ENCODE measurements around the gene CCDC33. TPM values are rescaled to one million over a fixed set of nuclear protein-coding genes. Genes with fewer than 3 reads are reported as not detected.

Gene CCDC33
- total RNA-seq, 1 experiment from 2014 or later, result 2.7 TPM

DNA sequence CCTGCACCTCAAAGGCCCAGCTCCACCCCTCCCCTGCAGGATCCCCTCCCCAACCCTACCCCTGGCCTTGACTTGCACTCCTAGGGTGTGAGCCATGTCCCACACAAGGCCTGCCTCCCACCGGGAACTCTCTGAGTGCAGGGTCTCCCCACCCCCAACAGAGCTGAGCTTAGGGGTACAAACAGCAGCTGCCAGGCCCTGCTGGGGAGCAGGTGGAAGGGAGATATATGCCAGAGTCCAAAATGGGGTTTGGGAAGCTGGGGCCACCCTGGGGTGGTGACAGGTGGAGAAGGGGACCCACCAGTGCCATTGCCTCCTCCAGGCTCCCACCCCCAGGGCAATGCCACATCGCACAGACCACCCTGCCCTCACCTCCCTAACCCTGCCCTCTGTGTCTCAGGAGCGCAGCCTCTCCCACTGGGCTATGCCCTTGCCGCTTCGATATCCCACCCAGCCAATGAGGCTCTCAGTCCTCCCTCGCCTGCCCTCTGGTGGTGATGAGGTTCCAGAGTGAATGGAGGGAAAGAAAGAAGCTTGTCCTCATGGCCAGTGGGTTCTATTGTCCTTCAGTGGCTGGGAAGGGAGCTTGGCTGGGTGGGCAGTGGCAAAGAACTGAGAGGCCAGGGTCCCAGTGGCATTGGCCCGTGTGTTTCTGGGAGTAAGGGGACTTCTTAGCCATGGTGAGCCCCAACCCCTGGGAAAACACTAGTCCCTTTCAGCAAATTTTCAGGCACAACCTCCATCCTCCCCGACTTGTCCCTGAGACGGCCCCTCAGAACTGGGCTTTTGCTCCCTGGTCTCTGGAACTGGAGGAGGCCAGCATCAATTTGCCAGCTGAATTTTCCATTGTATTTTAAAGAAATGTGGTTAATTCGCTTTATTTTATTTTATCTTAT lies 84.5 kb downstream of the CCDC33 start:
- no peaks in the 10 kb centered on the region for H3K36me3 Mint-ChIP-seq (ENCODE audit: insufficient read depth, unreplicated experiment)
- peaks cover 35% of the 10 kb centered on the region for H3K27me3 Mint-ChIP-seq (ENCODE audit: unreplicated experiment)
- CTCF ChIA-PET, result interaction anchor here (0.5 to 1.9 kb wide), 11 partner anchors 9 to 1615 kb away, joined by 3 to 10 read pairs (median 3); no protein-coding TSS in a partner anchor
- peaks cover 10% of the 10 kb centered on the region for H3K4me1 Mint-ChIP-seq (ENCODE audit: low read depth, unreplicated experiment)
- H3K4me3 Mint-ChIP-seq (ENCODE audit: low read depth, unreplicated experiment), result no peak overlapping the region
- TF ChIP-seq CTCF (IDR thresholded peaks at IDR 0.05; ENCODE audit: unreplicated experiment), result peak; percentile 56
- no TSS peak for BruUV-seq (replicated peaks)
- H3K9me3 Mint-ChIP-seq (ENCODE audit: low read depth, unreplicated experiment), result no peaks in the 10 kb centered on the region
- H3K27ac Mint-ChIP-seq (ENCODE audit: unreplicated experiment), result no peak overlapping the region
- DNase-seq, result peak; percentile 73
- intact Hi-C loops (cut with micrococcal nuclease; ENCODE audit: unreplicated experiment), result no loop called here

- H3K4me3 Mint-ChIP-seq (ENCODE audit: low read depth, unreplicated experiment), result no peak overlapping the region
- H3K36me3 Mint-ChIP-seq (ENCODE audit: insufficient read depth, unreplicated experiment), result no peaks in the 10 kb centered on the region
- H3K27me3 Mint-ChIP-seq (ENCODE audit: unreplicated experiment), result peaks cover 35% of the 10 kb centered on the region
- intact Hi-C loops (cut with micrococcal nuclease; ENCODE audit: unreplicated experiment), result no loop called here
- no peaks in the 10 kb centered on the region for H3K9me3 Mint-ChIP-seq (ENCODE audit: low read depth, unreplicated experiment)
- peaks cover 8% of the 10 kb centered on the region for H3K4me1 Mint-ChIP-seq (ENCODE audit: low read depth, unreplicated experiment)
- BruUV-seq (replicated peaks), result no TSS peak
- peak; percentile 82 for DNase-seq
- CTCF ChIA-PET, result interaction anchor here (0.6 to 1.8 kb wide), 11 partner anchors 9 to 372 kb away, joined by 3 to 29 read pairs (median 5); no protein-coding TSS in a partner anchor
- peak; percentile 88 for TF ChIP-seq CTCF (IDR thresholded peaks at IDR 0.05; ENCODE audit: unreplicated experiment)
- no peak overlapping the region for H3K27ac Mint-ChIP-seq (ENCODE audit: unreplicated experiment)
Measured at GRCh38 chr15:74322558-74323180, 86.5 kb downstream of the CCDC33 start.

DNA sequence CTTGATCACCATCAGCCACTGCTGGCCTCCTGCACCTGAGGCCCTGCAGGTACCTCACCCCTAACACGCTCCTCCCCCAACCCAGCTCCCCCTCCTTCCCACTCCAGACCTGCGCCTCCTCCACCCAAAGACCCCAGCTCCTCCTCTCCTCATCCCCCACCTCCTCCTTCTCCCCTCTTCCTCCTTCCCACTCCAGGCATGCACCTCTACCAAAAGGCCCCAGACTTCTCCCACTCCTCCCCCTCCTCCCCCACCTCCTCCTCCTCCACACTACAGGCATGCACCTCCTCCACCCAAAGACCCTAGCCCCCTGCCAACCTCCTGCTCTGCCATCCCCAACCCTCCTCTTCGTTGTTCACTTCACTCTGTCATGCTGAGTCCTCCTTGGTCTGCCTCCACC lies 88.6 kb downstream of the CCDC33 start:
- Mint-ChIP-seq H3K36me3 (ENCODE audit: insufficient read depth, unreplicated experiment) (no peaks in the 10 kb centered on the region), H3K27ac (ENCODE audit: unreplicated experiment) (no peak overlapping the region), H3K27me3 (ENCODE audit: unreplicated experiment) (peaks cover 56% of the 10 kb centered on the region), H3K4me3 (ENCODE audit: low read depth, unreplicated experiment) (no peak overlapping the region), H3K9me3 (ENCODE audit: low read depth, unreplicated experiment) (no peaks in the 10 kb centered on the region), H3K4me1 (ENCODE audit: low read depth, unreplicated experiment) (peaks cover 8% of the 10 kb centered on the region)
- no peak for DNase-seq
- intact Hi-C loops (cut with micrococcal nuclease; ENCODE audit: unreplicated experiment), result no loop called here
- no peak for TF ChIP-seq CTCF (IDR thresholded peaks at IDR 0.05; ENCODE audit: unreplicated experiment)
- CTCF ChIA-PET, result interaction anchor here (0.6 to 1.6 kb wide), 3 partner anchors 11 to 198 kb away, joined by 3 to 5 read pairs (median 4); no protein-coding TSS in a partner anchor
- BruUV-seq (replicated peaks), result no TSS peak

- H3K36me3 Mint-ChIP-seq (ENCODE audit: insufficient read depth, unreplicated experiment), result no peaks in the 10 kb centered on the region
- no TSS peak for BruUV-seq (replicated peaks)
- no peak for TF ChIP-seq CTCF (IDR thresholded peaks at IDR 0.05; ENCODE audit: unreplicated experiment)
- no peak overlapping the region for H3K4me3 Mint-ChIP-seq (ENCODE audit: low read depth, unreplicated experiment)
- DNase-seq, result no peak
- CTCF ChIA-PET, result no interaction called here
- H3K27ac Mint-ChIP-seq (ENCODE audit: unreplicated experiment), result no peak overlapping the region
- H3K4me1 Mint-ChIP-seq (ENCODE audit: low read depth, unreplicated experiment), result peaks cover 8% of the 10 kb centered on the region
- H3K27me3 Mint-ChIP-seq (ENCODE audit: unreplicated experiment), result peaks cover 76% of the 10 kb centered on the region
- intact Hi-C loops (cut with micrococcal nuclease; ENCODE audit: unreplicated experiment), result no loop called here
- no peaks in the 10 kb centered on the region for H3K9me3 Mint-ChIP-seq (ENCODE audit: low read depth, unreplicated experiment)
Measured at GRCh38 chr15:74326746-74327145, 90.6 kb downstream of the CCDC33 start.

Measured in Calu3 (cell line).